Sigmoid colon (tissue), 7 donors: Measurements from ENCODE around the gene RPL37A. TPM values are rescaled to one million over a fixed set of nuclear protein-coding genes. Genes with fewer than 3 reads are reported as not detected.

Source experiments
- DNase-seq: peaks from one replicate; pipeline ENCODE4 v3.0.0-alpha.2; 2019
- H3K27ac ChIP-seq, 4 donors: fragments of 200-600 bp; sonication (generic); one replicate each; pipeline ENCODE4 v1.5.1; 2016 to 2019; ENCODE audit warnings: mild to moderate bottlenecking in 1 of 4
- H3K27me3 ChIP-seq, 3 donors: fragments of 200-600 bp; sonication (generic); one replicate each; pipeline ENCODE4 v1.5.1; 2019; ENCODE audit warnings: mild to moderate bottlenecking in 1 of 3
- H3K36me3 ChIP-seq, 4 donors: fragments of 200-600 bp; sonication (generic); one replicate each; pipeline ENCODE4 v1.5.1; 2016 to 2019
- H3K4me1 ChIP-seq, 4 donors: fragments of 200-600 bp; sonication (generic); one replicate each; pipeline ENCODE4 v1.5.1; 2017 to 2019
- H3K4me3 ChIP-seq, 4 donors: fragments of 200-600 bp; sonication (generic); one replicate each; pipeline ENCODE4 v1.5.1; 2017 to 2019; ENCODE audit warnings: mild to moderate bottlenecking in 2 of 4, moderate library complexity in 1 of 4
- H3K9me3 ChIP-seq, 4 donors: fragments of 200-600 bp in 3 of 4; sonication (generic) in 3 of 4; one replicate each; pipeline versions ENCODE4 v1.5.1 to v1.6.1; 2013 to 2019
- CTCF ChIP-seq, 4 experiments: fragments of 450-650 bp in 3 of 4; fragments of 200-600 bp in 1 of 4; IDR thresholded peaks; one replicate each; pipeline ENCODE4 v1.5.1; 2016 to 2019; ENCODE audit warnings: antibody characterized with exemption in 4 of 4, mild to moderate bottlenecking in 3 of 4, moderate library complexity in 2 of 4
- EP300 ChIP-seq, 4 donors: sonication (generic); formaldehyde crosslinking; IDR thresholded peaks; one replicate each; pipeline ENCODE4 v1.6.1; 2017; ENCODE audit warnings: antibody characterized with exemption in 4 of 4
- POLR2A ChIP-seq, 2 donors: fragments of 450-650 bp; IDR thresholded peaks; one replicate each; pipeline ENCODE4 v1.6.1; 2016; ENCODE audit warnings: antibody characterized with exemption in 2 of 2, mild to moderate bottlenecking in 2 of 2, moderate library complexity in 2 of 2
- POLR2AphosphoS5 ChIP-seq, 4 donors: sonication (generic); formaldehyde crosslinking; IDR thresholded peaks; one replicate each; pipeline ENCODE4 v1.6.1; 2017; ENCODE audit warnings: antibody characterized with exemption in 4 of 4
- WGBS, 2 donors: extraction: QIAGEN DNeasy Blood & Tissue Kit; methylation state at CpG; one replicate each; pipeline ENCODE4 v1.1.7; 2013; 5-methylcytosine and 5-hydroxymethylcytosine counted together
- intact Hi-C: fragments of 100-400 bp; cut with DNase I; formaldehyde crosslinking; loops from one replicate; pipeline ENCODE4 v1.15.1; 2023
- polyA plus RNA-seq, 3 donors: library from polyadenylated mRNA; stranded (reverse); fragments of 200-250 nt; gene quantifications; one replicate each; pipeline ENCODE4 v1.2.3, GENCODE V29; 2013
- total RNA-seq, 4 donors: library from RNA; depleted of rRNA; stranded (reverse); fragments of >200 nt; gene quantifications; one replicate each; pipeline ENCODE4 v1.1.0, GENCODE V29; 2016
- donor health status: healthy with polysubstance abuse.
- donor health status: Bipolar disorder and iron deficiency.
- donor health status: healthy.

The RPL37A gene
- total and polyA plus RNA-seq, 7 donors = 991 to 6,789 (median 2,007) TPM

GRCh38 chr2:216463148-216463547 lies 35.5 kb upstream of the RPL37A start:
- no peak overlapping the region for H3K4me3 ChIP-seq
- no peak for DNase-seq
- WGBS, 2 donors = 90 to 96% methylated on average over 2 of the region's 2 CpGs
- intact Hi-C loops = no loop called here
- H3K27ac ChIP-seq = no peak overlapping the region
- no peaks in the 10 kb centered on the region for H3K27me3 ChIP-seq
- H3K9me3 ChIP-seq = no peaks in the 10 kb centered on the region
- H3K4me1 ChIP-seq = no peaks in the 10 kb centered on the region
- TF ChIP-seq EP300 (IDR thresholded peaks at IDR 0.05) = no peak
- TF ChIP-seq POLR2AphosphoS5 (IDR thresholded peaks at IDR 0.05) = no peak
- TF ChIP-seq POLR2A (IDR thresholded peaks at IDR 0.05) = no peak
- TF ChIP-seq CTCF (IDR thresholded peaks at IDR 0.05) = no peak
- H3K36me3 ChIP-seq = peaks cover 0 to 32% (median 0%) of the 10 kb centered on the region in 4 donors

GRCh38 chr2:216464104-216464720 lies 34.4 kb upstream of the RPL37A start:
- TF ChIP-seq POLR2AphosphoS5 (IDR thresholded peaks at IDR 0.05) (no peak), CTCF (IDR thresholded peaks at IDR 0.05) (no peak), EP300 (IDR thresholded peaks at IDR 0.05) (no peak), POLR2A (IDR thresholded peaks at IDR 0.05) (no peak)
- H3K36me3 ChIP-seq = peaks cover 0 to 42% (median 0%) of the 10 kb centered on the region in 4 donors
- no peak overlapping the region for H3K4me3 ChIP-seq
- H3K27ac ChIP-seq = no peak overlapping the region
- intact Hi-C loops = no loop called here
- 95 to 96% methylated on average over 6 of the region's 6 CpGs for WGBS, 2 donors
- no peak for DNase-seq
- H3K27me3 ChIP-seq = no peaks in the 10 kb centered on the region
- no peaks in the 10 kb centered on the region for H3K9me3 ChIP-seq
- no peaks in the 10 kb centered on the region for H3K4me1 ChIP-seq

DNA sequence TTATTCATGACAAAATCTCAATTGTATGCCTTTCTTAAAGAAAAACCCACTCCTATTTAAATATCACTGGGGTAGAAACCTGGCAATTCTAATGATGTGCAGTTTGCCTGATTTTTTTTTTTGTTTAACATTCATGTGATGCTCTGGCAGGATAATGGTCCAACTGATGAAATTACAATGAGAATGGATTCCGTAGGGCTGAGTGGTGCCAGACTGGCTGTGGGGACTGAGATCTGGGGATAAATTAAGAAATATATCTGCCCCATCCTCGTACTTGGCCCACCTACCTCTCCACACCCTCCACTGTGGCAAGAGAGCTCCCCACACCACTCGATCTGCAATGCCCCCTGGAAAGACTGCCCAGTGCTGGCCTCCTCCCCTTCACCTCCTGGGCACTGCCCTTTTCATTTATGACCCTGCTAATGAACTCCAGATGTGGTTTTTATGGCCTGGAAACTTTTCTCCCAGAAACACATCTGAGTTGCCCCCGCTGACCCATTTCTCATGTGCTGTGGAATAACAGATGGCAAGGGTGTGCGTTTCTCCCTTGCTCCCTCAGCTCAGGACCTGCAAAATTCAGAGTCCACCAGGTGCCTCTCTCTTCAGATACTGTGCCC lies 33.0 kb upstream of the RPL37A start:
- no peak for DNase-seq
- no peak overlapping the region for H3K27ac ChIP-seq
- no peaks in the 10 kb centered on the region for H3K27me3 ChIP-seq
- intact Hi-C loops = no loop called here
- no peak overlapping the region for H3K4me3 ChIP-seq
- WGBS, 2 donors = 84 to 87% methylated on average over 5 of the region's 5 CpGs
- H3K36me3 ChIP-seq = peaks cover 0 to 49% (median 0%) of the 10 kb centered on the region in 4 donors
- no peaks in the 10 kb centered on the region for H3K9me3 ChIP-seq
- no peaks in the 10 kb centered on the region for H3K4me1 ChIP-seq
- TF ChIP-seq EP300 (IDR thresholded peaks at IDR 0.05) = no peak
- no peak for TF ChIP-seq CTCF (IDR thresholded peaks at IDR 0.05)
- no peak for TF ChIP-seq POLR2A (IDR thresholded peaks at IDR 0.05)
- no peak for TF ChIP-seq POLR2AphosphoS5 (IDR thresholded peaks at IDR 0.05)

DNA sequence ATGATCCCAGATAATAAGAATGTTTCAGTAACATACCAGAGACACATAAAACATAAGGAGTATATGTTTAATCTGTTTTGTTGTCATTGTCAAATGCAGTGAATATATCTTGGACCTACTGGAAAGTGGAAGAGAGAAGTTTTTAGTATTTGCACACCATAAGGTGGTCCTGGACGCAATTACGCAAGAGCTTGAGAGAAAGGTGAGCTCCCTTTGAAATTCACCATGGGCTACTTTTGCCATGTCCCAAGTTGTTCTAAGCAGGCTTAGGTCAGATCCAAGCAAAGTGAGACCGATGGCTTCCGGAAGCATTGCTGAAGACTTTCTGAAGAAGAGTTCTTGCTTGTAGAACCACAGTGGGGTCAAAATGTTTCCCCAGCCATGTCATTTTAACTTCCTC lies 30.8 kb upstream of the RPL37A start:
- Histone ChIP-seq H3K27me3 (no peaks in the 10 kb centered on the region), H3K27ac (no peak overlapping the region), H3K9me3 (no peaks in the 10 kb centered on the region), H3K36me3 (peaks cover 0 to 57% (median 0%) of the 10 kb centered on the region in 4 donors), H3K4me3 (no peak overlapping the region), H3K4me1 (no peaks in the 10 kb centered on the region)
- intact Hi-C loops = no loop called here
- no peak for DNase-seq
- 98 to 99% methylated on average over 4 of the region's 4 CpGs for WGBS, 2 donors
- TF ChIP-seq POLR2AphosphoS5 (IDR thresholded peaks at IDR 0.05) (no peak), EP300 (IDR thresholded peaks at IDR 0.05) (no peak), CTCF (IDR thresholded peaks at IDR 0.05) (no peak), POLR2A (IDR thresholded peaks at IDR 0.05) (no peak)
